SH-SY5Y (cell line): ENCODE results near the gene HAPLN3.

Experiments
- GATA2 ChIP-seq: IDR thresholded peaks from 2 replicates; pipeline ENCODE4 v1.6.1; 2011; ENCODE audit warnings: mild to moderate bottlenecking, low read depth, low read length
- GATA3 ChIP-seq: IDR thresholded peaks from 2 replicates; pipeline ENCODE4 v1.6.1; 2011; ENCODE audit warnings: low read depth, mild to moderate bottlenecking, low read length, moderate library complexity

DNA sequence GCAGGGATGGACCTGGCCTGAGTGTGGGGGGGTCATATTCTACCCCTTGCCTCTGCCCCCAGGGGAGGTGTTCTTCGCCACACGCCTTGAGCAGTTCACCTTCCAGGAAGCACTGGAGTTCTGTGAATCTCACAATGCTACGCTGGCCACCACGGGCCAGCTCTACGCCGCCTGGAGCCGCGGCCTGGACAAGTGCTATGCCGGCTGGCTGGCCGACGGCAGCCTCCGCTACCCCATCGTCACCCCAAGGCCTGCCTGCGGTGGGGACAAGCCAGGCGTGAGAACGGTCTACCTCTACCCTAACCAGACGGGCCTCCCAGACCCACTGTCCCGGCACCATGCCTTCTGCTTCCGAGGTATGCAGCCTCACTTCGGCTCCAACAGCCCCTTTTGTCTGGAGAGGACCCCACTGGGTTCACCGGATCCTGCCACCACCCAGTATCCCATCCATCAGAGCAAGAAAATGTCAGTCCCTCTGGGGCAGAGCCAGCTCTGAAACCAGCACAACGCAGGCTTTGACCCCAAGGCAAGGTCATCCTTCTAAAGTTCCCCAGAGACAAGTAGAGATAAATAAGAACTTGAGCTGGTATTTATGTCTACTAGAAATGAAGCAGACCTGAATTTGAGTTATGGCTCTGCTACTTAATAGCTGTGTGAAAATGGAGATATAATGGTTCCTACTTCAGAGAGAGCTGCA lies 45.8 kb downstream of the HAPLN3 start:
- TF ChIP-seq GATA3 (no peak), GATA2 (no peak)
